K562 (cell line): Measurements from ENCODE around the gene NTRK1.

Source experiments
- MCM3 ChIP-seq: fragments of 450-650 bp; IDR thresholded peaks from 2 replicates; pipeline ENCODE4 v1.6.1; 2016
- NELFE ChIP-seq: IDR thresholded peaks from 2 replicates; pipeline ENCODE4 v1.6.1; 2011; ENCODE audit warnings: mild to moderate bottlenecking; ENCODE audit not compliant: insufficient read depth, insufficient read length
- ZNF140 ChIP-seq: fragments of 250-450 bp; sonication (Bioruptor Pico); IDR thresholded peaks from 2 replicates; pipeline ENCODE4 v1.8.0; 2021; ENCODE audit warnings: moderate library complexity, mild to moderate bottlenecking, inconsistent platforms
- TF ChIP-seq, protein P1 (sequence below), 3 experiments: IDR thresholded peaks in 2 of 3; conservative IDR thresholded peaks in 1 of 3; 2 replicates each; pipeline ENCODE4 v1.5.1; 2011 to 2012; ENCODE audit warnings: low read length in 3 of 3, mild to moderate bottlenecking in 3 of 3, control low read depth in 2 of 3, improper control_type of control experiment in 1 of 3, inconsistent platforms in 1 of 3, low read depth in 1 of 3, mixed read lengths in 1 of 3, moderate library complexity in 1 of 3; ENCODE audit not compliant: insufficient read depth in 2 of 3

- TF ChIP-seq ZNF140 (CRISPR knock-in tag) (no peak), NELFE (no peak), MCM3 (no peak)
- TF ChIP-seq, protein P1, sequence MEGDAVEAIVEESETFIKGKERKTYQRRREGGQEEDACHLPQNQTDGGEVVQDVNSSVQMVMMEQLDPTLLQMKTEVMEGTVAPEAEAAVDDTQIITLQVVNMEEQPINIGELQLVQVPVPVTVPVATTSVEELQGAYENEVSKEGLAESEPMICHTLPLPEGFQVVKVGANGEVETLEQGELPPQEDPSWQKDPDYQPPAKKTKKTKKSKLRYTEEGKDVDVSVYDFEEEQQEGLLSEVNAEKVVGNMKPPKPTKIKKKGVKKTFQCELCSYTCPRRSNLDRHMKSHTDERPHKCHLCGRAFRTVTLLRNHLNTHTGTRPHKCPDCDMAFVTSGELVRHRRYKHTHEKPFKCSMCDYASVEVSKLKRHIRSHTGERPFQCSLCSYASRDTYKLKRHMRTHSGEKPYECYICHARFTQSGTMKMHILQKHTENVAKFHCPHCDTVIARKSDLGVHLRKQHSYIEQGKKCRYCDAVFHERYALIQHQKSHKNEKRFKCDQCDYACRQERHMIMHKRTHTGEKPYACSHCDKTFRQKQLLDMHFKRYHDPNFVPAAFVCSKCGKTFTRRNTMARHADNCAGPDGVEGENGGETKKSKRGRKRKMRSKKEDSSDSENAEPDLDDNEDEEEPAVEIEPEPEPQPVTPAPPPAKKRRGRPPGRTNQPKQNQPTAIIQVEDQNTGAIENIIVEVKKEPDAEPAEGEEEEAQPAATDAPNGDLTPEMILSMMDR (IDR thresholded peaks at IDR 0.05 in 2 of 3, conservative IDR thresholded peaks at IDR 0.05 in 1 of 3; ENCODE audit: insufficient read depth in 2 of 3, low read depth in 1 of 3, low read length in 3 of 3), result no peak
These were observed 23.3 kb downstream of the NTRK1 start for GRCh38 chr1:156883919-156884318.
